HL-60 (cell line): Measurements from ENCODE around the gene C2orf92.

ENCODE experiments used
- POLR2AphosphoS5 ChIP-seq: IDR thresholded peaks from 2 replicates; pipeline ENCODE4 v1.6.1; 2012; ENCODE audit warnings: low read depth
- TF ChIP-seq, protein P1 (sequence below): IDR thresholded peaks from one replicate; pipeline ENCODE4 v1.5.1; 2011; ENCODE audit warnings: low read length, control low read depth, inconsistent platforms; ENCODE audit not compliant: insufficient read depth

DNA sequence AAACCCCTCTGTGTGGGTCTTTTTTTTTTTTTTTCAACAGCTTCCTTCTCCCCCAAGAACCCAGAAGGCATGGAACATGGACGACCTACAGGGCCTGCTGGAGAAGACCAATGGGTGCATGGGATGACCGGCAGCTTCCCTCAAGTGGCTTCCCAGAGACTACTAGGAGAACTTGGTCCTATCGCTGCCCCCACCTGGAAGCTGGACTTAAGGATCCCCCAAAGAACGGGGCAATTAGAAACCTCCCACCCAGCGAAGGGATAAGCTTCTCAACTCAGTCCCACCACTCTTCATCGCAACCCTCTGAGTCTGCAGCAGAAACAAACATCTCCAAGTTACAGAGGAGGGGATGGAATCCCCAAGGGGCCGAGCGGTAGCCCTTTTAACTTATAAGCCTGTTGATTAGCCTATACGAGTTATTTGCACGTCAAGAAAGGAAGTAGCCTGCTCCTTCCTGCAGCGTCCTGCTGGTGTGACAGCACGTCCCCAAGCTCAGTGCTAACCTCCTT lies 7.1 kb upstream of the C2orf92 start:
- TF ChIP-seq, protein P1, sequence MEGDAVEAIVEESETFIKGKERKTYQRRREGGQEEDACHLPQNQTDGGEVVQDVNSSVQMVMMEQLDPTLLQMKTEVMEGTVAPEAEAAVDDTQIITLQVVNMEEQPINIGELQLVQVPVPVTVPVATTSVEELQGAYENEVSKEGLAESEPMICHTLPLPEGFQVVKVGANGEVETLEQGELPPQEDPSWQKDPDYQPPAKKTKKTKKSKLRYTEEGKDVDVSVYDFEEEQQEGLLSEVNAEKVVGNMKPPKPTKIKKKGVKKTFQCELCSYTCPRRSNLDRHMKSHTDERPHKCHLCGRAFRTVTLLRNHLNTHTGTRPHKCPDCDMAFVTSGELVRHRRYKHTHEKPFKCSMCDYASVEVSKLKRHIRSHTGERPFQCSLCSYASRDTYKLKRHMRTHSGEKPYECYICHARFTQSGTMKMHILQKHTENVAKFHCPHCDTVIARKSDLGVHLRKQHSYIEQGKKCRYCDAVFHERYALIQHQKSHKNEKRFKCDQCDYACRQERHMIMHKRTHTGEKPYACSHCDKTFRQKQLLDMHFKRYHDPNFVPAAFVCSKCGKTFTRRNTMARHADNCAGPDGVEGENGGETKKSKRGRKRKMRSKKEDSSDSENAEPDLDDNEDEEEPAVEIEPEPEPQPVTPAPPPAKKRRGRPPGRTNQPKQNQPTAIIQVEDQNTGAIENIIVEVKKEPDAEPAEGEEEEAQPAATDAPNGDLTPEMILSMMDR, result no peak
- TF ChIP-seq POLR2AphosphoS5, result 0 out of 2 replicates have a peak, but pooled peaks have one; percentile 11
